ENCODE data around the gene HTRA2. TPM values are rescaled to one million over a fixed set of nuclear protein-coding genes. Genes with fewer than 3 reads are reported as not detected.

The HTRA2 gene
- total RNA-seq, 1 donor from 2014 or later, result 24.2 TPM

DNA sequence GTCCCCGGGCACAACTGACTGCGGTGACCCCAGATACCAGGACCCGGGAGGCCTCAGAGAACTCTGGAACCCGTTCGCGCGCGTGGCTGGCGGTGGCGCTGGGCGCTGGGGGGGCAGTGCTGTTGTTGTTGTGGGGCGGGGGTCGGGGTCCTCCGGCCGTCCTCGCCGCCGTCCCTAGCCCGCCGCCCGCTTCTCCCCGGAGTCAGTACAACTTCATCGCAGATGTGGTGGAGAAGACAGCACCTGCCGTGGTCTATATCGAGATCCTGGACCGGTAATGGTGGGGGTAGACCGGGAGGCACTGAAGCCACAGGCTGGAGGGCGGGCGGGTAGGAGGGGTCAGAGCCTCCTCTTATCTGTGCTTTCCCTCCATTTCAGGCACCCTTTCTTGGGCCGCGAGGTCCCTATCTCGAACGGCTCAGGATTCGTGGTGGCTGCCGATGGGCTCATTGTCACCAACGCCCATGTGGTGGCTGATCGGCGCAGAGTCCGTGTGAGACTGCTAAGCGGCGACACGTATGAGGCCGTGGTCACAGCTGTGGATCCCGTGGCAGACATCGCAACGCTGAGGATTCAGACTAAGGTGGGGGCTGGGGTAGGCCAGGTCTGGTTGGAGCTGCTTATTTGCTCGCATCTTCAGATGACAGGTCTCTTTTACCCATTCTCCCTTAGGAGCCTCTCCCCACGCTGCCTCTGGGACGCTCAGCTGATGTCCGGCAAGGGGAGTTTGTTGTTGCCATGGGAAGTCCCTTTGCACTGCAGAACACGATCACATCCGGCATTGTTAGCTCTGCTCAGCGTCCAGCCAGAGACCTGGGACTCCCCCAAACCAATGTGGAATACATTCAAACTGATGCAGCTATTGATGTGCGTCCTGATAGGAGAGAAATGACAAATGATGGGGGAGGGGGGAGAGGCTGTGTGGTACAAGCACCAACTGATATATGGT is 780 bp downstream of the HTRA2 start:
- TF ChIP-seq CTCF (IDR thresholded peaks at IDR 0.05), result peak; percentile 11
- H3K4me1 Mint-ChIP-seq (ENCODE audit: low read depth), result peaks cover 40% of the 10 kb centered on the region
- no peaks in the 10 kb centered on the region for H3K9me3 Mint-ChIP-seq (ENCODE audit: low read depth)
- H3K36me3 Mint-ChIP-seq (ENCODE audit: low read depth), result peaks cover 27% of the 10 kb centered on the region
- H3K27me3 Mint-ChIP-seq (ENCODE audit: low read depth), result no peaks in the 10 kb centered on the region
- H3K27ac Mint-ChIP-seq (ENCODE audit: unreplicated experiment), result peak overlapping the region; percentile 89
- DNase-seq (ENCODE audit: low spot score), result peak; percentile 92
- H3K4me3 Mint-ChIP-seq (ENCODE audit: unreplicated experiment), result peak overlapping the region; percentile 98

GRCh38 chr2:74531666-74532065 is 1.9 kb downstream of the HTRA2 start:
- DNase-seq (ENCODE audit: low spot score), result no peak
- Mint-ChIP-seq H3K36me3 (ENCODE audit: low read depth) (peaks cover 20% of the 10 kb centered on the region), H3K4me3 (ENCODE audit: unreplicated experiment) (no peak overlapping the region), H3K27me3 (ENCODE audit: low read depth) (no peaks in the 10 kb centered on the region), H3K27ac (ENCODE audit: unreplicated experiment) (peak overlapping the region; percentile 76), H3K4me1 (ENCODE audit: low read depth) (peaks cover 40% of the 10 kb centered on the region), H3K9me3 (ENCODE audit: low read depth) (no peaks in the 10 kb centered on the region)
- TF ChIP-seq CTCF (IDR thresholded peaks at IDR 0.05), result no peak

DNA sequence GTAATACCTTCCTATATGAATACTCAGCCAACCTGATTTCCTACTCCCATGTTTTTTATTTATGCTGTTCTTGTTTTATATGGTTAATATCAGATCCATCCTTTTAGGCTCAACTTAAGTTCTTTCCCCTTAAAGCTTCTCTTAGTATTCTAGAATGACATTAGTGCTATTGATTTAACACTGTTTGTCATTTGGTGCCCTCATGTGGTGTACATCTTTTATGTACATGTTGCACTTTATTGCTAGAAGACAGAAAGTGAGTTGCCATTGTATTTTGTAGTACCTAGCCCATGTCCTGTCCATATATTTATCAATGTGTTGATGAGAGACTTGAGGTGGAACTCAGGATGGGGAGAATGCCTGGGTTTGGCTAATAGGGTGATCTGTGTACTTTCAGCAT is 2.5 kb downstream of the HTRA2 start:
- H3K36me3 Mint-ChIP-seq (ENCODE audit: low read depth), result peaks cover 15% of the 10 kb centered on the region
- DNase-seq (ENCODE audit: low spot score), result no peak
- no peaks in the 10 kb centered on the region for H3K27me3 Mint-ChIP-seq (ENCODE audit: low read depth)
- TF ChIP-seq CTCF (IDR thresholded peaks at IDR 0.05), result peak; percentile 75
- H3K27ac Mint-ChIP-seq (ENCODE audit: unreplicated experiment), result peak overlapping the region; percentile 9
- H3K4me3 Mint-ChIP-seq (ENCODE audit: unreplicated experiment), result no peak overlapping the region
- H3K4me1 Mint-ChIP-seq (ENCODE audit: low read depth), result peaks cover 40% of the 10 kb centered on the region
- no peaks in the 10 kb centered on the region for H3K9me3 Mint-ChIP-seq (ENCODE audit: low read depth)

GRCh38 chr2:74533464-74533863 is 3.7 kb downstream of the HTRA2 start:
- DNase-seq (ENCODE audit: low spot score), result peak; percentile 37
- no peak for TF ChIP-seq CTCF (IDR thresholded peaks at IDR 0.05)
- Mint-ChIP-seq H3K9me3 (ENCODE audit: low read depth) (no peaks in the 10 kb centered on the region), H3K4me1 (ENCODE audit: low read depth) (peaks cover 27% of the 10 kb centered on the region), H3K4me3 (ENCODE audit: unreplicated experiment) (no peak overlapping the region), H3K27me3 (ENCODE audit: low read depth) (no peaks in the 10 kb centered on the region), H3K36me3 (ENCODE audit: low read depth) (peaks cover 12% of the 10 kb centered on the region), H3K27ac (ENCODE audit: unreplicated experiment) (no peak overlapping the region)

DNA sequence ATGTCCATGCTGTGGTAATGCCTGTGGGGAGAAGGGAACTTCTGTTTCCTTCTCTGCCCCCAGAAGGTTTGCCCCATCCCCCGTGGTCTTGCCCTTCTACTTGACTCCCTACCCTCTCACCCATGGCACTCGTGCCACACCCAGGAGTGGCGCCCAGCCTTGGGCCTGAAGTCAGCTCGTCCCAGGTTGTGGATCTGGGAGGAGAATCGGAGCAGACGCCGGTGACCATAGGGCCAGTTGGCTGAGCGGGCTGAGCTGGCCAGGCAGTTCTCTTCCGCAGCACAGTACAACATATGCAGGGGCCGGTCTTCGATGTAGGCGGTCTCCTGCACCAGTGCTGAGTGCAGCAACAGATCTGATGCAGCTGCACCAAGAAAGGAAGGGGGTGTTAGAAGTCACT is 4.7 kb downstream of the HTRA2 start:
- Mint-ChIP-seq H3K4me1 (ENCODE audit: low read depth) (peaks cover 20% of the 10 kb centered on the region), H3K9me3 (ENCODE audit: low read depth) (no peaks in the 10 kb centered on the region), H3K27me3 (ENCODE audit: low read depth) (no peaks in the 10 kb centered on the region), H3K4me3 (ENCODE audit: unreplicated experiment) (no peak overlapping the region), H3K36me3 (ENCODE audit: low read depth) (peaks cover 13% of the 10 kb centered on the region), H3K27ac (ENCODE audit: unreplicated experiment) (no peak overlapping the region)
- DNase-seq (ENCODE audit: low spot score), result peak; percentile 75
- TF ChIP-seq CTCF (IDR thresholded peaks at IDR 0.05), result no peak
